Right ventricle myocardium inferior (tissue), 1 donor: ENCODE data around the gene AKAP13. TPM values are rescaled to one million over a fixed set of nuclear protein-coding genes. Genes with fewer than 3 reads are reported as not detected.

ENCODE experiments used
- ATAC-seq: fragments of 200-7000 bp; cut with Tn5 transposase; one replicate; pipeline ENCODE4 v1.9.1; 2020; ENCODE audit warnings: mild to moderate bottlenecking, moderate library complexity
- DNase-seq: peaks from one replicate; pipeline ENCODE4 v3.0.0; 2021; ENCODE audit errors: missing footprints
- intact Hi-C: fragments of 100-400 bp; cut with DNase I; formaldehyde crosslinking; loops from one replicate; pipeline ENCODE4 v1.11.0; 2022
- total RNA-seq: library from RNA; stranded (reverse); fragmentation: NEBNext Ultra II Directional; extraction: Animal tissue kit (Norgen Biotek cat#: 25700); gene quantifications from one replicate; pipeline ENCODE4 v1.2.1, GENCODE V29; 2021
- donor health status: DM: no; HTN: yes; CAD: no; lungs with severe emphysema.

The AKAP13 gene
- total RNA-seq, 1 donor from 2014 or later: 292 TPM

GRCh38 chr15:85453144-85453872, 72.9 kb downstream of the AKAP13 start:
- no peak for DNase-seq
- intact Hi-C loops: no loop called here
- peak; percentile 26 for ATAC-seq

- no peak for ATAC-seq
- intact Hi-C loops: no loop called here
- DNase-seq: no peak
These were observed 74.0 kb downstream of the AKAP13 start for GRCh38 chr15:85454403-85454802.

- DNase-seq: no peak
- no peak for ATAC-seq
- intact Hi-C loops: no loop called here
These were observed 75.5 kb downstream of the AKAP13 start for GRCh38 chr15:85455891-85456290.

- DNase-seq: no peak
- ATAC-seq: no peak
- intact Hi-C loops: no loop called here
These were observed 76.4 kb downstream of the AKAP13 start for GRCh38 chr15:85456798-85457197.

- DNase-seq (no peak), ATAC-seq (peak; percentile 56)
- intact Hi-C loops: no loop called here
These were observed 77.1 kb downstream of the AKAP13 start for GRCh38 chr15:85457392-85457968.

- intact Hi-C loops: no loop called here
- ATAC-seq (no peak), DNase-seq (no peak)
These were observed 78.4 kb downstream of the AKAP13 start for GRCh38 chr15:85458764-85459163.

- intact Hi-C loops: no loop called here
- ATAC-seq: no peak
- no peak for DNase-seq
These were observed 81.6 kb downstream of the AKAP13 start for GRCh38 chr15:85462029-85462428.

- ATAC-seq (no peak), DNase-seq (no peak)
- intact Hi-C loops: no loop called here
These were observed 83.0 kb downstream of the AKAP13 start for GRCh38 chr15:85463276-85463892.

- DNase-seq (no peak), ATAC-seq (peak; percentile 56)
- intact Hi-C loops: no loop called here
These were observed 83.6 kb downstream of the AKAP13 start for GRCh38 chr15:85463976-85464375.

GRCh38 chr15:85464471-85464870, 84.1 kb downstream of the AKAP13 start:
- intact Hi-C loops: no loop called here
- ATAC-seq (peak; percentile 50), DNase-seq (no peak)

- intact Hi-C loops: no loop called here
- ATAC-seq (no peak), DNase-seq (no peak)
These were observed 90.3 kb downstream of the AKAP13 start for GRCh38 chr15:85470563-85471271.

- intact Hi-C loops: no loop called here
- ATAC-seq: no peak
These were observed 91.9 kb downstream of the AKAP13 start for GRCh38 chr15:85472349-85472748.

GRCh38 chr15:85473455-85473854, 93.1 kb downstream of the AKAP13 start:
- ATAC-seq (no peak), DNase-seq (no peak)
- intact Hi-C loops: no loop called here

More at GRCh38 chr15:85472349-85472748, 91.9 kb downstream of the AKAP13 start:
- no peak for DNase-seq

- DNase-seq: no peak
- intact Hi-C loops: no loop called here
- ATAC-seq: no peak
These were observed 94.4 kb downstream of the AKAP13 start for GRCh38 chr15:85474700-85475316.

- ATAC-seq (no peak), DNase-seq (no peak)
- intact Hi-C loops: no loop called here
These were observed 94.9 kb downstream of the AKAP13 start for GRCh38 chr15:85475317-85475701.

- ATAC-seq (no peak), DNase-seq (no peak)
- intact Hi-C loops: no loop called here
These were observed 95.3 kb downstream of the AKAP13 start for GRCh38 chr15:85475711-85476110.

GRCh38 chr15:85477061-85477460, 96.7 kb downstream of the AKAP13 start:
- ATAC-seq (no peak), DNase-seq (no peak)
- intact Hi-C loops: no loop called here

- ATAC-seq: peak; percentile 30
- no peak for DNase-seq
- intact Hi-C loops: no loop called here
These were observed 97.3 kb downstream of the AKAP13 start for GRCh38 chr15:85477730-85478129.

GRCh38 chr15:85479071-85479647, 98.8 kb downstream of the AKAP13 start:
- intact Hi-C loops: no loop called here
- ATAC-seq (no peak), DNase-seq (no peak)
